OCI-LY7 (cell line): ENCODE measurements around the gene DNAJC6.

Experiments used
- EZH2phosphoT487 ChIP-seq: fragments of 200-600 bp; sonication (generic); IDR thresholded peaks from 2 replicates; pipeline ENCODE4 v1.6.1; 2018; ENCODE audit warnings: low read depth, borderline replicate concordance, mild to moderate bottlenecking, mixed run types, antibody characterized with exemption, low read length, moderate library complexity, mixed read lengths
- TF ChIP-seq, protein P1 (sequence below): fragments of 200-600 bp; sonication (generic); conservative IDR thresholded peaks from 2 replicates; pipeline ENCODE4 v1.5.1; 2014; ENCODE audit warnings: mild to moderate bottlenecking, antibody characterized with exemption, low read length, moderate library complexity, mixed read lengths

DNA sequence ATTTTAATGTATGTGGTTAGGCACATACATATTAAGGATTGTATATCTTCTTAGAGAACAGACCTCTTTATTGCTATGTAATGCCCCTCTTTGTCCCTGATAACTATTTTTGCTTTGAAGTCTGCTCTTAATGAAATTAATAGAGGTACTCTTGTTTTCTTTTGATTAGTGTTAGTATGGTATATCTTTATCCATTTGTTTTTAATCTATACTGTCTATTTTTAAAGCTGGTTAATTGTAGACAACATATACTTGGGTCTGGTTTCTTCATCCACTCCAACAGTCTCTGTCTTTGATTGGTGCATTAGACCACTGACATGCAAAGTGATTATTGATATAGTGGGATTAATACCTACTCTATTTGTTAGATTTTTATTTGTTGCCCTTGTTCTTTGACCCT, 147.1 kb downstream of the DNAJC6 start:
- TF ChIP-seq, protein P1, sequence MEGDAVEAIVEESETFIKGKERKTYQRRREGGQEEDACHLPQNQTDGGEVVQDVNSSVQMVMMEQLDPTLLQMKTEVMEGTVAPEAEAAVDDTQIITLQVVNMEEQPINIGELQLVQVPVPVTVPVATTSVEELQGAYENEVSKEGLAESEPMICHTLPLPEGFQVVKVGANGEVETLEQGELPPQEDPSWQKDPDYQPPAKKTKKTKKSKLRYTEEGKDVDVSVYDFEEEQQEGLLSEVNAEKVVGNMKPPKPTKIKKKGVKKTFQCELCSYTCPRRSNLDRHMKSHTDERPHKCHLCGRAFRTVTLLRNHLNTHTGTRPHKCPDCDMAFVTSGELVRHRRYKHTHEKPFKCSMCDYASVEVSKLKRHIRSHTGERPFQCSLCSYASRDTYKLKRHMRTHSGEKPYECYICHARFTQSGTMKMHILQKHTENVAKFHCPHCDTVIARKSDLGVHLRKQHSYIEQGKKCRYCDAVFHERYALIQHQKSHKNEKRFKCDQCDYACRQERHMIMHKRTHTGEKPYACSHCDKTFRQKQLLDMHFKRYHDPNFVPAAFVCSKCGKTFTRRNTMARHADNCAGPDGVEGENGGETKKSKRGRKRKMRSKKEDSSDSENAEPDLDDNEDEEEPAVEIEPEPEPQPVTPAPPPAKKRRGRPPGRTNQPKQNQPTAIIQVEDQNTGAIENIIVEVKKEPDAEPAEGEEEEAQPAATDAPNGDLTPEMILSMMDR = no peak
- TF ChIP-seq EZH2phosphoT487 = no peak
